ENCODE measurements around the gene KCTD10.

GRCh38 chr12:109479761-109480160 is 2.7 kb upstream of the KCTD10 start:
- TF ChIP-seq CTCF (IDR thresholded peaks at IDR 0.05) (no peak), POLR2A (IDR thresholded peaks at IDR 0.05) (no peak)
